HL-60 (cell line): ENCODE results near the gene NRXN3.

Experiments
- DNase-seq, 2 experiments: peaks; one replicate each; pipeline ENCODE4 v3.0.0-alpha.2; 2010 to 2020; ENCODE audit warnings: low read depth in 1 of 2, low spot score in 1 of 2
- H3K27ac ChIP-seq: fragments of 250-450 bp; sonication (Bioruptor Pico); replicated peaks from 2 replicates; pipeline ENCODE4 v1.5.1; 2020; ENCODE audit warnings: mild to moderate bottlenecking, moderate library complexity
- H3K27me3 ChIP-seq: fragments of 250-450 bp; sonication (Bioruptor Pico); 2 replicates; pipeline ENCODE4 v1.5.1; 2021; ENCODE audit warnings: mild to moderate bottlenecking, moderate library complexity; ENCODE audit not compliant: insufficient read depth, poor library complexity, severe bottlenecking
- H3K4me3 ChIP-seq: replicated peaks from 2 replicates; pipeline ENCODE4 v1.5.1; 2011; ENCODE audit warnings: mild to moderate bottlenecking, control low read depth, low read length; ENCODE audit not compliant: insufficient read depth
- GABPA ChIP-seq: IDR thresholded peaks from 2 replicates; pipeline ENCODE4 v1.6.1; 2012; ENCODE audit warnings: low read depth
- POLR2AphosphoS5 ChIP-seq: IDR thresholded peaks from 2 replicates; pipeline ENCODE4 v1.6.1; 2012; ENCODE audit warnings: low read depth
- REST ChIP-seq: IDR thresholded peaks from 2 replicates; pipeline ENCODE4 v1.6.1; 2012; ENCODE audit warnings: low read depth; ENCODE audit not compliant: insufficient replicate concordance
- SPI1 ChIP-seq: IDR thresholded peaks from 2 replicates; pipeline ENCODE4 v1.6.1; 2012; ENCODE audit warnings: low read depth, mild to moderate bottlenecking, borderline replicate concordance
- TF ChIP-seq, protein P1 (sequence below): IDR thresholded peaks from one replicate; pipeline ENCODE4 v1.5.1; 2011; ENCODE audit warnings: low read length, control low read depth, inconsistent platforms; ENCODE audit not compliant: insufficient read depth

Gene NRXN3

GRCh38 chr14:79699206-79699605, 1529.0 kb downstream of the NRXN3 start:
- TF ChIP-seq, protein P1, sequence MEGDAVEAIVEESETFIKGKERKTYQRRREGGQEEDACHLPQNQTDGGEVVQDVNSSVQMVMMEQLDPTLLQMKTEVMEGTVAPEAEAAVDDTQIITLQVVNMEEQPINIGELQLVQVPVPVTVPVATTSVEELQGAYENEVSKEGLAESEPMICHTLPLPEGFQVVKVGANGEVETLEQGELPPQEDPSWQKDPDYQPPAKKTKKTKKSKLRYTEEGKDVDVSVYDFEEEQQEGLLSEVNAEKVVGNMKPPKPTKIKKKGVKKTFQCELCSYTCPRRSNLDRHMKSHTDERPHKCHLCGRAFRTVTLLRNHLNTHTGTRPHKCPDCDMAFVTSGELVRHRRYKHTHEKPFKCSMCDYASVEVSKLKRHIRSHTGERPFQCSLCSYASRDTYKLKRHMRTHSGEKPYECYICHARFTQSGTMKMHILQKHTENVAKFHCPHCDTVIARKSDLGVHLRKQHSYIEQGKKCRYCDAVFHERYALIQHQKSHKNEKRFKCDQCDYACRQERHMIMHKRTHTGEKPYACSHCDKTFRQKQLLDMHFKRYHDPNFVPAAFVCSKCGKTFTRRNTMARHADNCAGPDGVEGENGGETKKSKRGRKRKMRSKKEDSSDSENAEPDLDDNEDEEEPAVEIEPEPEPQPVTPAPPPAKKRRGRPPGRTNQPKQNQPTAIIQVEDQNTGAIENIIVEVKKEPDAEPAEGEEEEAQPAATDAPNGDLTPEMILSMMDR = no peak
- TF ChIP-seq SPI1 = no peak
- no peak for TF ChIP-seq REST
- TF ChIP-seq GABPA = no peak
- TF ChIP-seq POLR2AphosphoS5 = no peak
- H3K27ac ChIP-seq = no peak overlapping the region
- H3K4me3 ChIP-seq = no peak overlapping the region
- DNase-seq = no peak
- H3K27me3 ChIP-seq = no peaks in the 10 kb centered on the region

DNA sequence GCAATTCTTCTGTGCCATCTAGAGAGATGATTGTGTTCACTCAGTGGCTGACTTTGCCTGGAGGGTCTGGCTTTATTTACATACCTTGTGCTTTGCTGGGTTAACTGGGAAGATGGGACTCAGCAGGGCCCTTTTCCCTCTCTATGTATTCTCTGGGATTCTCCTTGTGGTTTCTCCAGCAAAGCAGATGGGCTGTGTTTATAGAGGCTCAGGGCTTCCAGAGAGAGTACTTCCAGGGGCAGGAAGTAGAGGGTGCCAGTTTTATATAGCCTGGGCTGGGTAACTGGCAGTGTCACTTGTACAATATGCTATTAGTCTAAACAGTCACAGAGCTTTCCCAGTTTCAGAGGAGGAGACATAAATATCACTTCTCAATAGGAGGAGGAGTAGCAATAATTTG, 1531.2 kb downstream of the NRXN3 start:
- Histone ChIP-seq H3K27me3 (no peaks in the 10 kb centered on the region), H3K27ac (no peak overlapping the region), H3K4me3 (no peak overlapping the region)
- DNase-seq = no peak
- TF ChIP-seq SPI1 (no peak), GABPA (no peak), POLR2AphosphoS5 (no peak), REST (no peak)
- TF ChIP-seq, protein P1 = no peak

DNA sequence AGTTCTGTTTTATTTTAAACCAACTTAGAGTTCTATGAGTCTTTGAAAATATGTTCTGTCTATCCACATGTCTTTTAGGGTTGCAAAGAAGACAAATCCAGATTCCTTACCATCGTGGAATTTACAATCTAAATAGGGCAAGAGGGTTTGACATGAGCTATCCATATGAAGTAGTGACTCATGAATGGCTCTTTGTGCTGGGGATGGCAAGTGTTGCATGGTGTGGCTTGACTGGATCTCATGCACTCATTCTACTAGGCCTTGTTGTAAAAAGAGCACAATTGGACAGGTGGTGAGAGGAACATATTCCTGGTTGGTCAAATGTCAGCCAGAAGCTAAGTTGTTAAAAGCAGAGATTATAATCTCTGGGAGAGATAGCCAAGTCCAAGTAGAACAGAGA, 1532.0 kb downstream of the NRXN3 start:
- no peak for TF ChIP-seq SPI1
- TF ChIP-seq, protein P1 = no peak
- no peak for TF ChIP-seq GABPA
- TF ChIP-seq REST = no peak
- TF ChIP-seq POLR2AphosphoS5 = no peak
- no peak overlapping the region for H3K4me3 ChIP-seq
- no peaks in the 10 kb centered on the region for H3K27me3 ChIP-seq

More for the DNA sequence above, 1532.0 kb downstream of the NRXN3 start:
- no peak overlapping the region for H3K27ac ChIP-seq
- DNase-seq = no peak
